Pancreas (tissue), 10 donors: ENCODE measurements around the gene PIWIL4. TPM values are rescaled to one million over a fixed set of nuclear protein-coding genes. Genes with fewer than 3 reads are reported as not detected.
"Not testable (repeated sequence)": the region's sequence is repeated elsewhere in the genome, so short reads cannot be mapped to it uniquely, and the experiment has no call there.

ENCODE experiments used
- ATAC-seq, 4 donors: fragments of 200-7000 bp; cut with Tn5 transposase; one replicate each; pipeline versions ENCODE4 v1.8.0 to v1.9.1; 2020; ENCODE audit warnings: mild to moderate bottlenecking in 4 of 4, moderate library complexity in 4 of 4
- DNase-seq, 6 donors: peaks; one replicate each; pipeline ENCODE4 v3.0.0-alpha.2; 2020
- FAIRE-seq: peaks from 2 replicates; lab custom pipeline; 2012; peaks lifted over from hg19 to GRCh38; lab: Jason Lieb, UNC
- H3K27ac ChIP-seq, 4 donors: fragments of 200-600 bp; sonication (generic); 1 replicate in 3 of 4; 2 replicates in 1 of 4; pipeline versions ENCODE4 v1.5.0 to v1.8.0; 2020
- H3K27me3 ChIP-seq, 4 donors: fragments of 200-600 bp; one replicate each; pipeline ENCODE4 v1.8.0; 2021
- H3K36me3 ChIP-seq, 3 donors: fragments of 200-600 bp; sonication (generic) in 1 of 3; one replicate each; pipeline versions ENCODE4 v1.5.0 to v1.8.0; 2020 to 2021
- H3K4me1 ChIP-seq, 3 donors: fragments of 200-600 bp; one replicate each; pipeline ENCODE4 v1.8.0; 2021
- H3K4me3 ChIP-seq, 4 donors: fragments of 200-600 bp; sonication (generic) in 2 of 4; one replicate each; pipeline versions ENCODE4 v1.5.0 to v1.8.0; 2020 to 2021
- H3K9me3 ChIP-seq, 4 donors: fragments of 200-600 bp; one replicate each; pipeline ENCODE4 v1.8.0; 2021
- WGBS, 2 donors: extraction: QIAGEN DNeasy Blood & Tissue Kit; methylation state at CpG; one replicate each; pipeline ENCODE4 v1.1.7; 2013; 5-methylcytosine and 5-hydroxymethylcytosine counted together
- intact Hi-C, 3 donors: fragments of 100-400 bp; cut with DNase I; formaldehyde crosslinking; loops; one replicate each; pipeline versions ENCODE4 v1.11.1 to v1.14.2; 2022
- polyA plus RNA-seq, 2 donors: library from polyadenylated mRNA; stranded (reverse); fragments of 200-250 nt; gene quantifications; one replicate each; pipeline ENCODE4 v1.2.3, GENCODE V29; 2013
- total RNA-seq, 6 donors: library from RNA; stranded (reverse); fragmentation: NEBNext Ultra II Directional in 4 of 6; extraction: Animal tissue kit (Norgen Biotek cat#: 25700) in 4 of 6; gene quantifications; one replicate each; pipeline versions ENCODE4 v1.2.1 to v1.2.4, GENCODE V29; 2021 to 2023
- TF ChIP-seq, protein P1 (sequence below), 4 donors: fragments of 200-600 bp; sonication (generic) in 3 of 4; IDR thresholded peaks; one replicate each; pipeline versions ENCODE4 v1.5.0 to v1.8.0; 2021; ENCODE audit warnings: antibody characterized with exemption in 4 of 4
- donor health status: healthy with polysubstance abuse.
- donor health status: DM: no; HTN: no; CAD: no; lungs with moderate emphysema.
- donor health status: DM: no; HTN: no; CAD: no.
- donor health status: control.
- donor health status: control.
- donor health status: Bipolar disorder and iron deficiency.
- donor health status: DM: yes; HTN: yes; CAD: no.
- donor health status: DM: no; HTN: no; CAD: no.
- donor health status: DM: no; HTN: no; CAD: no.
- donor health status: DM: yes; HTN: yes; CAD: no.

PIWIL4 gene
- total and polyA plus RNA-seq, 8 donors: 4.0 to 12.3 (median 5.6) TPM

DNA sequence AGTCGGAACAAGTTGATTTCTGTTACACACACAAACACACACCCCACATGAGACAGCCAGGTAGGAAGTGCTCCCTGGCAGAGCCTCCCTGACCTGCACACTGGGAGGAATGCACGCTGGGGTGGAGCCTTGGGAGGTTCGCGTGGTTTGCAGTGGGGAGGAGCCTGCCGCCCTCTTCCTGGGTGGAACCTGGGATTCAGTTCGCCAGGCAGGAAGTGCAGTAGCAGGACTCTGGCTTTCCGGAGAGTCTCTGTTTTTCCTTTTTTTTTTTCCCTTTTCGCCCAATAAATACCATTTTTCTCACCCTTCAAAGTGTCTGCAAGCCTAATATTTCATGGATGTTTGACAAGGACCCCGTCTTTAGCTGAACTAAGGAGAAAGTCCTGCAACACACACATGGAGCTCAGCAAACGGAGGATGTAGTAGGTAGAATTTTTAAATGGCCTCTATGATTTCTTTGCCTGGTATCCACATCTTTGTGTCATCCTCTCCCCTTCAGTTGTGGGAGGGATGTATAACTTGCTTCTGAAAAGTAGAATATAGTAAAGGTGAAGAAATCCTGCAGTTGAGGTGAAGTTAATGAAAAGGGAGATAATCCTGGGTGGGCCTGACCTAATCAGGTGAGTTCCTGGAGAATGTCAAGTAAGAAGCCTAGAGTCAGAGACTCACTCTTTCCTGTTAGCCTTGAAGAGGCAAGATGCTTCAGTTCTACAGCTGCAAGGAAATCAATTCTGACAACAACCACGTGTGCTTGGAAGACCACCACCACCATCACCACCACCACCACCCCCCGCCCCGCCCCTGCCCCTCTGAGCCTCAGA, 72.9 kb downstream of the PIWIL4 start:
- ATAC-seq (peak in 1 of 4 donors; percentile 40), DNase-seq (no peak)
- H3K9me3 ChIP-seq: no peaks in the 10 kb centered on the region

DNA sequence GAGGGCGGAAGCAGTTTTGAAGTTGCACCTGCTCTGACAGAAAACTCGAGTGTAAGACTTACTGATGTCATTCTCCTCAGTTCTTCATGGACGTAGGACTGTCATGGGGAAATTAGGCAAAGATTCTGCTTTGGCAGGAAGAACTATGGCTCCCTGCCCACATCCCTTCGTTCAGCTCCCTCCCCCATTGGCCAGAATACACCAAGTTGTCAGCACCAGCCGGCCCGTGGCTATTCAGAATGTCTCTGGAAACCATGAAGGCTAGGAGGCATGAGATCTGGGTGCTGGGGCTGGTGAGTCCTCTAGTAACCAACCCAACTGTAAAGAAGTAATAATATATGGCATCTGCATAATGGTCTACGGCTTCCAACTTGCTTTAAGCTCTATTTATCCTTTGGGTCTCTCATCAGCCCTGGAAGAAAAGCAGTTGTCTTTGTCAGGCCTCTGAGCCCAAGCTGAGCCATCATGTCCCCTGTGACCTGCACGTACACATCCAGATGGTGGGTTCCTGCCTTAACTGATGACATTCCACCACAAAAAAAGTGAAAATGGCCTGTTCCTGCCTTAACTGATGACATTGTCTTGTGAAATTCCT, 74.1 kb downstream of the PIWIL4 start:
- 77 to 84% methylated on average over 8 of the region's 8 CpGs for WGBS, 2 donors
- no peaks in the 10 kb centered on the region for H3K4me1 ChIP-seq
- FAIRE-seq: no peak

More for the DNA sequence above, 72.9 kb downstream of the PIWIL4 start:
- Histone ChIP-seq H3K27me3 (no peaks in the 10 kb centered on the region), H3K4me3 (no peak overlapping the region), H3K36me3 (no peaks in the 10 kb centered on the region), H3K4me1 (no peaks in the 10 kb centered on the region), H3K27ac (no peak overlapping the region)
- TF ChIP-seq, protein P1, sequence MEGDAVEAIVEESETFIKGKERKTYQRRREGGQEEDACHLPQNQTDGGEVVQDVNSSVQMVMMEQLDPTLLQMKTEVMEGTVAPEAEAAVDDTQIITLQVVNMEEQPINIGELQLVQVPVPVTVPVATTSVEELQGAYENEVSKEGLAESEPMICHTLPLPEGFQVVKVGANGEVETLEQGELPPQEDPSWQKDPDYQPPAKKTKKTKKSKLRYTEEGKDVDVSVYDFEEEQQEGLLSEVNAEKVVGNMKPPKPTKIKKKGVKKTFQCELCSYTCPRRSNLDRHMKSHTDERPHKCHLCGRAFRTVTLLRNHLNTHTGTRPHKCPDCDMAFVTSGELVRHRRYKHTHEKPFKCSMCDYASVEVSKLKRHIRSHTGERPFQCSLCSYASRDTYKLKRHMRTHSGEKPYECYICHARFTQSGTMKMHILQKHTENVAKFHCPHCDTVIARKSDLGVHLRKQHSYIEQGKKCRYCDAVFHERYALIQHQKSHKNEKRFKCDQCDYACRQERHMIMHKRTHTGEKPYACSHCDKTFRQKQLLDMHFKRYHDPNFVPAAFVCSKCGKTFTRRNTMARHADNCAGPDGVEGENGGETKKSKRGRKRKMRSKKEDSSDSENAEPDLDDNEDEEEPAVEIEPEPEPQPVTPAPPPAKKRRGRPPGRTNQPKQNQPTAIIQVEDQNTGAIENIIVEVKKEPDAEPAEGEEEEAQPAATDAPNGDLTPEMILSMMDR (IDR thresholded peaks at IDR 0.05): no peak
- intact Hi-C loops: loop anchor here in 1 of 3 donors (10.0 kb wide), 1 partner anchor 125 kb away; the partner anchor contains the start of gene AMOTL1
- no peak for FAIRE-seq
- WGBS, 2 donors: 86 to 87% methylated on average over 13 of the region's 13 CpGs

DNA sequence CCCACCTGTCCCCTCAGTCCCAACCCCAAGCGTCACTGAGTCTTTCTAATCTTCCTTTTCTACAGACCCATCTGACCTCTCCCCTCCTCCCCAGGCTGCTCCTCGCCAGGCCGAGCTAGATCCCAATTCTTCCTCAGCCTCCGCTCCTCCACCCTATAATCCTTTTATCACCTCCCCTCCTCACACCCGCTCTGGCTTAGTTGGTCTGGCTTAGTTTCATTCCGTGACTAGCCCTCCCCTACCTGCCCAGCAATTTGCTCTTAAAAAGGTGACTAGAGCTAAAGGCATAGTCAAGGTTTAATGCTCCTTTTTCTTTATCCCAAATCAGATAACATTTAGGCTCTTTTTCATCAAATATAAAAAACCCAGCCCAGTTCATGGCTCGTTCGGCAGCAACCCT, 76.0 kb downstream of the PIWIL4 start:
- H3K36me3 ChIP-seq, ATAC-seq, H3K4me3 ChIP-seq, DNase-seq, H3K27ac ChIP-seq, FAIRE-seq, intact Hi-C loops, H3K27me3 ChIP-seq, H3K4me1 ChIP-seq, H3K9me3 ChIP-seq: not testable (repeated sequence)
- 84 to 88% methylated on average over 7 of the region's 8 CpGs for WGBS, 2 donors

More for the DNA sequence above, 74.1 kb downstream of the PIWIL4 start:
- no peak overlapping the region for H3K4me3 ChIP-seq
- H3K27me3 ChIP-seq: no peaks in the 10 kb centered on the region
- no peaks in the 10 kb centered on the region for H3K9me3 ChIP-seq
- DNase-seq (no peak), ATAC-seq (no peak)
- H3K36me3 ChIP-seq: no peaks in the 10 kb centered on the region
- intact Hi-C loops: no loop called here
- TF ChIP-seq, protein P1 (IDR thresholded peaks at IDR 0.05): no peak
- H3K27ac ChIP-seq: no peak overlapping the region

DNA sequence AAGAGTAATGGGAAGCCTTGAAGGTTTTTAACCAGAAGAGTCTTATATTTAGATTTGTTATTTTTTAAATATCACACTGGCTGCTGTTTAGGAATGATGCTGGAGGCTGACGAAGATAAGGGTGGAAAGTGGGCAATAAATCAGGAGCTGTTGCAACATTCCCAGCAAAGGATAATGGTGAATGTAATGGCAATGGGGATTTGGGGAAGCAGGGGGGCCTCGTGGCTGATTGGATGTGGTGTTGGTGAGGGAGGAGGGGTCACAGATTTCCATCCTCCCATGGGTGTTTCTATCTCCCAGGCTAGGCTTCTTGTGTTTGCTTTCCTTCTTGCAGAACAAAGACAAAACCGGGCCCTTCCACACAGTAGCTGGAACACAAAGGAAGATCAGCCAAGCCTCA, 80.8 kb downstream of the PIWIL4 start:
- Histone ChIP-seq H3K4me1 (no peaks in the 10 kb centered on the region), H3K9me3 (no peaks in the 10 kb centered on the region), H3K27ac (no peak overlapping the region), H3K36me3 (no peaks in the 10 kb centered on the region), H3K4me3 (no peak overlapping the region), H3K27me3 (no peaks in the 10 kb centered on the region)
- ATAC-seq: peak in 2 of 4 donors; percentile 18 to 63
- no peak for DNase-seq
- intact Hi-C loops: no loop called here
- FAIRE-seq: no peak
- TF ChIP-seq, protein P1 (IDR thresholded peaks at IDR 0.05): no peak
- 44 to 51% methylated on average over 3 of the region's 3 CpGs for WGBS, 2 donors

DNA sequence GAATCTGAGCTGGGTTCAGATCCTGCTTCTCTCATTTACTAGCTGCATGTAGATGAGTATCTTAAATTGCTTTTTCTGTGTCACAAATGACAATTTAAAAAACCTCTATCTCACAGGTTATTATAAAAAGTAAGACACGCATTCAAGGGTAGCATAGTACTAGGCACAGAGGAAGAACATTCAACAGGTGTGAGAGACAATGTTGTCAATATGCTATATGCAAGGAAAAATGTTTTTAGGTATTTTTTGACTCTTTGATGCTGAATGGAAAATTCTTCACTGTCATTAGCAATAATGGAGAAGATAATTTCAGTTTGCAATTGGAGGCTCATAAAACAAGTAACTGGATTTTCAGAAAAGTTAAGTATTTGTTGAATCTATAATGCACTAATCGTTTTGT, 81.6 kb downstream of the PIWIL4 start:
- 70 to 75% methylated on average over 2 of the region's 2 CpGs for WGBS, 2 donors
- Histone ChIP-seq H3K27ac (no peak overlapping the region), H3K4me1 (no peaks in the 10 kb centered on the region), H3K4me3 (no peak overlapping the region), H3K36me3 (no peaks in the 10 kb centered on the region), H3K9me3 (no peaks in the 10 kb centered on the region), H3K27me3 (no peaks in the 10 kb centered on the region)
- ATAC-seq (no peak), FAIRE-seq (no peak), DNase-seq (no peak)
- TF ChIP-seq, protein P1 (IDR thresholded peaks at IDR 0.05): no peak
- intact Hi-C loops: no loop called here
